HG03135 (cell line): ENCODE results near the gene ZBTB37.
"Not testable (repeated sequence)": the region's sequence is repeated elsewhere in the genome, so short reads cannot be mapped to it uniquely, and the experiment has no call there.

ENCODE experiments used
- ATAC-seq: cut with Tn5 transposase; IDR thresholded peaks from one replicate; pipeline ENCODE4 v1.9.1; 2021; ENCODE audit warnings: mild to moderate bottlenecking, moderate library complexity; ENCODE audit not compliant: unreplicated experiment

The ZBTB37 gene

DNA sequence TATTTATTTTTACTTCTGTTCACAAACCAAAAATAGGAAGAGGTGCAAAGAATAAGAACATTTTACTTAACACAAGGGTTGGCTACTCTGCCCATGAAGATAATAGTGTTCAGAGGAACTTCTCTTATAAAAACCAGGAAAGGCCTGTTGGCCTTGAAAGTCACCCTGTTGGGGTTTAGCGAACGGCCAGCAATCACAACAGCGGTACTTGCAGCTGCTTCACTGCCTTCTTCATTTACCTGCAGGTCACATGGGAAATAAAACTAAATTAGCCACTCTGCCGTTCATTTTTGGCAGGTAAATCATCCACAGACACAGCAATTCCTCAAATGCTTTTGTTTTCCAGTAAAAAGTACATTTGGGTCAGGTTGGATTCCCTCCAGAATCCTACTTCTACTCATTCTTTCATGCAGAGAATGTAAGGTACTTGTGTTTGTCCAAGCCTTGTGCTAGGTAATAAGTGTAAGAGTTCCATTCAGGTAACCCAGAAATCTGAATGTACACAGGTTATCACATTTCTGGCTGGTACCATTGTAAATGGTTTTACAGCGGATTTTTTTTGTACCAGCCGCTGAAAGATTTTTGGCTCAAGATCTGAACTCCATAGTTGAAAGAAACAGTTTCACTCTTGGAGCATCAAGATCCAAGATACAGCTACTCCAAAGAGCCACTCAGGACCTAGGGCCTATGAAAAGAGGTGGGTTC lies 35.8 kb downstream of the ZBTB37 start:
- ATAC-seq, result no peak

DNA sequence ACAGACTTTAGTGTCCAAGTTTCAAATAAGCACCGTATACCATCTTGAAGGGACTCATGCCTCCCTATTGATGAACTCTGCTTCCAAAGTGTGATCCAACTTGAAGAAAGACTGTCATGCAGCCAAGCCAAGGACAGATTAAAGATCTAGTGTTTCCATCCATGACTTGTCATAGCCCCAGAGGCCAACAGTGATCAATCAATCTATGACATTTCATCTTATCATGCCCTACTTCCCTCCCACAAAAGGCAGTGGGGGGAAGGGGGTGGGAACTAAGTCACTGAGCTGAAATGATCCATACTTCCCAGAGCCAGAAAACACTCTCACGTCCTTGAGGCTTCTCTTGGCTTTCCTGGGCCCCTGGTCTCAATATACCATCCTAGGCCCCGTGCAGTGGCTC lies 44.9 kb downstream of the ZBTB37 start:
- ATAC-seq, result no peak

DNA sequence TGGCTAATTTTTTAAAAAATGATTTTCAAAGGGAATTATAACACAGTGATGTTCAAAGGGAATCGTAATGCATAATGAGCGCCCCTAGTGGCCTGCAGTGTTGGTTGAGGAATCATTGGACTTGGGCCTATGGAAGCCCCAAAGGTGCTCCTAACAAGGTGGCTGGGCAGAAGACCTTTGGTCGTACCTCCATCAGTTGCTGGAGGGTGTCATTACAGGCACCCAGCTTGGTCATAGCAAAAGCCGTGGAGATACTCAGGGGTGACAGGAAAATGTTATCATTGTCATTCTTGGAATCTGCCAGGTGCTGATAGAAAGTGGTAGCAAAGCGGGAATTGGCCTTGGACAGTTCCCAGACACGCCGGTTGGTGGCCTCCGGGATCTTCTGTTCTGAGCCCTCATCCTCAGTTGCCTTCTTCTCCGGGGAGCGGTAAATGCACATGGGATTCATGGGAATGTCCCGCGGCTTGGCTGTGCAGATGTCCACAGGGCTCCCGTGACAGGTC lies 46.2 kb downstream of the ZBTB37 start:
- no peak for ATAC-seq

DNA sequence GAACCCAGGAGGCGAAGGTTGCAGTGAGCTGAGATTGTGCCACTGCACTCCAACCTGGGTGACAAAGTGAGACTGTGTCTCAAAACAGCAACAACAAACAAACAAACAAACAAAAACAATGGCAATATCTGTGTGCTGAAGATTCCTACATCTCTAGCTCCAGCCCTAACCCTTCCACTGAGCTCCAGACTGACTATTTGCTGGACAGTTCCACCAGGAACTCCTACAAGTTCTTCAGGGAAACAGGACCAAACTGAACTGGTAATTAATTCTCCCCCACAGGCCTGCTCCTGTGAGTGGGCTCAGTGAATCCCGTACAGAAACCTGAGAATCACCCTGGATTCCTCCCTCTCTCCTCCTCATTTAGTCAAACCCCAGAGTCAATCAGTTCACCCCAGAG lies 47.4 kb downstream of the ZBTB37 start:
- ATAC-seq, result no peak

DNA sequence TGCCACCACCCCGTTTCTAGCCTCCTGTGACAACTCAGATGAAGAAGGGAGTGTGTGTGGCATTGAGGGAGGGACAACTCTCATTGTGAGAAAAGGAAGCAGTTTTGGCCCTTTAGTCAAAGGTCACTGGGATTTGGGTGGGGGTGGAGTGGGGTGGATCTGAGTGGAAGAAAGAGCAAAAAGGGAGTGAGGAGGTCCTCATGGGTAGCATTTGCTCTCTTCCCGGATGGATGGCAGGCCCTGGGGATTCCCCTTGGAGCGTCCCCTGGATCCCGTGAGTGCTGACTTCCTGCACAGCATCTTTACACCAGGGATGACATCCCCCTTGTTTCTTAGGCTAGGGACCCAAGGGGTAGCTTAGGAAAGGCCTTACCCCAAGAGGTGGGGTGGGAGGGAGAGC lies 48.5 kb downstream of the ZBTB37 start:
- no peak for ATAC-seq

DNA sequence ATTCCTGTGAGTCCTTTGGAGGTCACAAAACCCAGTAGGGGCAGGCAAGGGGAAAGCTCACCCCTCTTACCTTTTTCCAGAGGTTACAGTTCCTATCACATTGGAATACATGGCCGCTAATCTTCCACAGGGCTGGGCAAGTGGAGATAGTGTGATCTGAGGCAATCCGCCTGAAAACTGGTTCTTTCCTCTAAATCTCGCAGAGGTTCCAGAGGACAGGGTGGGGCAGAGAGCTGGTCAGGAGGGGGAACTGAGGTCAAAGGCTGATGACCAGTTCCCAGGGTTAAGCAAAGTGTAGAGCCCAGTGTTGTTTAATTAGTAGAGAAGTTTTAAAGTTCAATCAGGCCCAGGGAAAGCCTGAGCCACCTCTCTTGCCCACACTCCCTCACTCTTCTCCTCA lies 49.0 kb downstream of the ZBTB37 start, which contains the start of gene SERPINC1:
TSS of gene SERPINC1 (minus strand) at position 179 of the 400 bp plus-strand sequence. CDS start at position 111, 68 bp downstream.
- no peak for ATAC-seq

DNA sequence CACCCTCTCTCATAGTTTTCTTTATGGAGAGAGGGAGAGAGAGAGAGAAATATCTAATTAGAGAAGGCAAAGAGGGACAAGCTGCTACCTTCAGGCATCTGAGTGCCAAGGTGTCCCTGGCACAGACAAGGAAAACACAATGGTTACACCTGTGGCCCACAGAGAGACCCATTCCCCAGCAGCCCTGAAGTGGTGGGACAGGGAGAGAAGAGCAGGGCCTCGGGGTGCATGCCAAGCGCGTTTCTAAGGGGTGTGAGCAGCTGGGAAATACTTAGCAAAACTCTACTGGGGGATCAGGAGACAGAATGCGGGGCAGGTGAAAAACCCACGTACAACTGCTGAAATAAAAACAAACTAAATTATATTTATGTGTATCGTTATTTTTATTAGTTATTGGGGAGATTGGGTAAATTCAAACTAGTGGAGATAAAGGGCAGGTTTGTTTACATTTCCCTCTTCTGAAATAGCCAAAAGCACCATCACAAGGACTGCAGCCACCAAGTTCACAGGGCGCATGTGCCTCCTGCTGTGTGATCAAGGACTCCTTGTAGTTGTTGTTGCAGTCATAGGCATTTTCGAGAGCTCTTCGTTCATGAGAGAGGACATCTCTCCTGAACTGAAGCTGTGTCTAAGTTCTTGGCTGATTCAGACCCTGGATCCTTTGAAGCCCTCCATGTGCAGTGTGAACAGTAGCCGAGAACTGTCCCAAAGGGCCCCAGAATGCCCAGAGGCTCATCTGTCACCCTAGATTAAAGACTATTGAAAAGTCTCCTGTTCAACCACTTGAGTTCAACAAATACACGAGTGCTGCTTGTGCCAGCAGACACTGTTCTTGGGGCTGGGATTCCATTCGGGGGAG lies 49.7 kb downstream of the ZBTB37 start:
- no peak for ATAC-seq

DNA sequence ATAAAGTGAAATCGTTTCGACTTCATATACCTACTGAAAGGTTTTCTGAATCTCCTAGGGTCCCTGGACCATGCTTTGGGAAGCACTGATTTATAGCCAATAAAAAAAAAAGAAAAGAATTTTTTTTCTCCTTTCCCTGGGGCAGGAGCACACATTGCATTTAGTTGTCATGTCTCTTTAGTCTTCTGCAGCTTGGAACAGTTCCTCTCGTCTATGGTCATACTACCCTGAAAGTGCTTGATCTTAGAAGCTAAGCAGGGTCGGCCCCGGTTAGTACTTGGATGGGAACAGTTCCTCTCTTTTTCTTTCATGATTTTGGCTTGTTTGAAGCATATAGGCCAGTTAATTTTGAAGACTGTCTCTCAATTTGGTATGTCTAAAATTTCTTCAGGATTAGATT lies 52.7 kb downstream of the ZBTB37 start:
- no peak for ATAC-seq

DNA sequence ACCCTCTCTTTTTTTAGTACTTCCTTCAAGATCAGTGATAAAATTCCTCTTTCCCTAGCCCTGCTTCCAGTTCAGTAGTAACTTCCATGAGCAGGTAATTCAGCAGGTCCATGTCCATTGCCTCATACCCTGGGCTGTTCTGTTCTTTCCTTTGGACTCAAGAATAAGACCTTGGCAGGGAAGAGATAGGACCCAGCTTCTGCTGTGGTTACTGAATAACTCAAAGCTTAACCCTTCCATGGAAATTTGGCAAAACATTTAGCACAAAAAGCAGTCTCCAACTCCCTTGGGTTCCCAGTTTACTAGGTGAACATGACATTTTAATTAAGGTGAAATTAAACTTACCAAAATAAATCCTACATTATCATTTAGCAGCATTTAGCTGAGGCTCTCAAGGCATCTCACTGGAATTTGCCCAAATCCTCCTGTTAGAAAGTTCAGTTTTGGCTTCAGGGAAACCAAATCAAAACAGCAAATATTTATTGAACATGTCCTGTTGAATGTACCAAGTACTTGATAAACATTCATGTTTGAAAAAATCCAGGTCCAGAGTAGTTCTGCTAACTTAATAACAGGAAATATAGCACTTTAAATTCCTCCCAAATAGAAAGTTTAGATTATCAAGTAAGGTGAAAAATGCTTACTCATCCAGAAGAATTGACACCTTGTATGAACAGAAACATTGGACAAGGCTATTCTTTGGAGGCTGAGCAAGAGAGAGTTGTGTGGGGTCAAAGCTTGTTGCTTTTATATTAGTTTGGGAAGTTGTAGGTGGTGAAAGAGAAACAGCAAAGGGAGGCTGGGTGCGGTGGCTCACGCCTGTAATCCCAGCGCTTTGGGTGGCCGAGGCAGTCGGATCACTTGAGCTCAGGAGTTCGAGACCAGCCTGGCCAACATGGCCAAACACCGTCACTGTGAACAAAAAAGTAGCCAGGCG lies 57.4 kb downstream of the ZBTB37 start:
- no peak for ATAC-seq

DNA sequence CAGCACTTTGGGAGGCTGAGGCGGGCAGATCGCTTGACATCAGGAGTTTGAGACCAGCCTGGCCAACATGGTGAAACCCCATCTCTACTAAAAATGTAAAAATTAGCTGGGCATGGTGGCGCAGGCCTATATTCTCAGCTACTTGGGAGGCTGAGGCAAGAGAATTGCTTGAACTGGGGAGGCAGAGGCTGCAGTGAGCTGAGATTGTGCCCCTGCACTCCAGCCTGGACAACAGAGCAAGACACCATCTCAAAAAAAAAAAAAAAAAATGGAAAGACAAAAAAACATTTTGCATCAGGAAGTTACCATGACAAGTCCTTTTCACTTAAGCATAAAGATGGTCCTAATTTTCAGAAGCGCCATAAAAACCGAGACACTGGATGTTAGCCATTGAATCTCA lies 62.4 kb downstream of the ZBTB37 start:
- ATAC-seq, result not testable (repeated sequence)

DNA sequence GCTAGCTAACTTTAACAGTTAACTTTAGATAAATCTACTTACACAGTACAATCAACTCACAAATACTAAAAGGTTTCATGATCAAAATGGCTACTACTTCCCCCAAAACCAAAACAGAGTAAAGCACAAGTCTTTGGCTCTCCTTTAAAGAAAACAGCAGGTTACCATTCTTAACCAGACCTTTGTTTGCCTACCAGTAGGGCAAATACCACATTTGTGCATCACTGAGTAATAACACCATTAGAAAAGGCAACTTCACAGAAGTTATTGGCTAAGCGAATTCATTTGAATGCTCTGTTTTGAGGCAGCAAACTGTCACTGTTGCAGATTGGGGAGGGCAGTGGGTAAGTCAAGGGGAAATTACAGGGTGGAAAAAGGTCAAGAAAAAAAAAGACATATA lies 66.3 kb downstream of the ZBTB37 start:
- no peak for ATAC-seq

DNA sequence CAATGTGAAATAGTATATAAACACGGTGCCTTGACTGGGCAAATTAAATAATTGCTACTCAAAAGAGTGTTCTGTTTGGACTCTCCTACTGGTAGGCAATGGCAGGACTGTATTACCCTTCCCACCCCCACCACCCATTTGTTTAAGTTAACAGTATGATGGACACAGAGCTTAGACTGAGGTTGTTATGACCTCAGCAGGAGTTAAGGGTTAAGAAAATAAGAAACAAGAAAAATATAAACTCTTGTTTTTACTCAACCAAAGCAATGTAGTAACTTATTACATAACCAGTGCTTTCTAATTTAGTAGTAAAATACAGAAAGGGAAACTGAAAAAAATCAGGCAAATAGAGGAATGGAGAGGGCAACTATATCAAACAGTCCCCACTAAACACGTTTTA lies 68.9 kb downstream of the ZBTB37 start:
- ATAC-seq, result no peak

DNA sequence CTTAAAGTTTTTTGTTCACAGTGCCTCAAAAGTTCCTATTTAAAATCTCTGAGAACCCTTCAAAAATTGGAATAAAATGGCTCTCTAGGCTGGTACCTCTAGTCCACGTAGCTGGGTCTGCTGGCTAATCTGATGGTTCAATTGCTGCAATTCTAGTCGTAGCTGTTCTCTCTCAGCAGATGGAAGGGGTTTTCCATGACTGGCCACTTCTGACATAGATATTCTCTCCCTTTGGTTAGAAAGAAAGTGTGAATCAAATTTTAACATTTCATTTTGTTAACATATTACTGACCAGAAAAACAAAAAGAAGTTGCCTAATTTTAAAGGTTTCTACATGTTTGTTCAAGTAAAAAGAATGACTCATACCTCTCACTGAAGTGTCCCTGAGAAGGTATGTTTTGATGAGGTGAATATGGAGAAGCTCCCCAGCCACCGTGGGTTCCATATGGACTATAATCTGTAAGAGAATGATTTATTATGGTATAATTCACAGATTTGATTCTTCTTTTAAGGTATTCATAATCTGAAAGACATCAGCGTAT lies 78.3 kb downstream of the ZBTB37 start:
- ATAC-seq, result no peak

DNA sequence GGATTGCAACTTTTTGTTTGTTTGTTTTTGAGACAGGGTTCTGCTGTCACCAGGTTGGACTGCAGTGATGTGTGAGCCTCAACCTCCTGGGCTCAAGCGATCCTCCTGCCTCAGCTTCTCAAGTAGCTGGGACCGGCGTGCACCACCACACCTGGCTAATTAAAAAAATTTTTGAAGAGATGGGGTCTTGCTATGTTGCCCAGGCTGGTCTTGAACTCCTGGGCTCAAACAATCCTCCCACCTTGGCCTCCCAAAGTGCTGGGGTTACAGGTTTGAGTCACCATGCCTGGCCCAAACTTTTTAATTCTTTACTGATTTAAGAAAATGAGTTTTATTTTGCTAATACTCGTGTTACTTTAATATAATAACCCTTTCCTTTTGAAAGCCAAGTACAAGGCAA lies 80.4 kb downstream of the ZBTB37 start:
- no peak for ATAC-seq
